H1 (cell line): Measurements from ENCODE around the gene CTAG2.
"Not testable (repeated sequence)": the region's sequence is repeated elsewhere in the genome, so short reads cannot be mapped to it uniquely, and the experiment has no call there.

ENCODE experiments used
- EZH2 ChIP-seq: fragments of 200-600 bp; sonication (generic); IDR thresholded peaks from 2 replicates; pipeline ENCODE4 v1.7.1; 2012; ENCODE audit warnings: low read depth, mild to moderate bottlenecking, moderate library complexity, low read length, inconsistent platforms; ENCODE audit not compliant: severe bottlenecking
- MAFK ChIP-seq: IDR thresholded peaks from 2 replicates; pipeline ENCODE4 v1.6.1; 2012; ENCODE audit warnings: low read depth, mild to moderate bottlenecking, improper control_type of control experiment, low read length

GRCh38 chrX:154608823-154609222, 44.6 kb downstream of the CTAG2 start:
- TF ChIP-seq EZH2, MAFK: not testable (repeated sequence)
